GM06990 (cell line): ENCODE measurements around the gene PEX14.
A peak's percentile ranks its signal among the peaks of the same experiment; 100 is the strongest.

Experiments
- DNase-seq: peaks from one replicate; pipeline ENCODE4 v3.0.0-alpha.2; 2011; ENCODE audit not compliant: insufficient read length; ENCODE audit errors: extremely low read depth
- H3K27me3 ChIP-seq: replicated peaks from 2 replicates; pipeline ENCODE4 v1.6.0; 2011; ENCODE audit warnings: low read length; ENCODE audit not compliant: control insufficient read depth, insufficient read depth
- H3K36me3 ChIP-seq: 2 replicates; pipeline ENCODE4 v1.5.1; 2011; ENCODE audit warnings: low read length; ENCODE audit not compliant: control insufficient read depth, insufficient read depth
- H3K4me3 ChIP-seq: replicated peaks from 2 replicates; pipeline ENCODE4 v1.5.1; 2011; ENCODE audit warnings: low read depth, mild to moderate bottlenecking, control low read depth, low read length
- TF ChIP-seq, protein P1 (sequence below): IDR thresholded peaks from 2 replicates; pipeline ENCODE4 v1.5.1; 2011; ENCODE audit warnings: low read length, control low read depth, mild to moderate bottlenecking, inconsistent platforms; ENCODE audit not compliant: insufficient read depth, poor library complexity, severe bottlenecking

PEX14 gene

GRCh38 chr1:10484521-10484920 is 9.8 kb downstream of the PEX14 start:
- peaks cover 3% of the 10 kb centered on the region for H3K36me3 ChIP-seq
- DNase-seq = no peak
- no peak overlapping the region for H3K4me3 ChIP-seq
- TF ChIP-seq, protein P1, sequence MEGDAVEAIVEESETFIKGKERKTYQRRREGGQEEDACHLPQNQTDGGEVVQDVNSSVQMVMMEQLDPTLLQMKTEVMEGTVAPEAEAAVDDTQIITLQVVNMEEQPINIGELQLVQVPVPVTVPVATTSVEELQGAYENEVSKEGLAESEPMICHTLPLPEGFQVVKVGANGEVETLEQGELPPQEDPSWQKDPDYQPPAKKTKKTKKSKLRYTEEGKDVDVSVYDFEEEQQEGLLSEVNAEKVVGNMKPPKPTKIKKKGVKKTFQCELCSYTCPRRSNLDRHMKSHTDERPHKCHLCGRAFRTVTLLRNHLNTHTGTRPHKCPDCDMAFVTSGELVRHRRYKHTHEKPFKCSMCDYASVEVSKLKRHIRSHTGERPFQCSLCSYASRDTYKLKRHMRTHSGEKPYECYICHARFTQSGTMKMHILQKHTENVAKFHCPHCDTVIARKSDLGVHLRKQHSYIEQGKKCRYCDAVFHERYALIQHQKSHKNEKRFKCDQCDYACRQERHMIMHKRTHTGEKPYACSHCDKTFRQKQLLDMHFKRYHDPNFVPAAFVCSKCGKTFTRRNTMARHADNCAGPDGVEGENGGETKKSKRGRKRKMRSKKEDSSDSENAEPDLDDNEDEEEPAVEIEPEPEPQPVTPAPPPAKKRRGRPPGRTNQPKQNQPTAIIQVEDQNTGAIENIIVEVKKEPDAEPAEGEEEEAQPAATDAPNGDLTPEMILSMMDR = no peak
- H3K27me3 ChIP-seq = no peaks in the 10 kb centered on the region

GRCh38 chr1:10489291-10490055 is 14.7 kb downstream of the PEX14 start:
- peaks cover 3% of the 10 kb centered on the region for H3K36me3 ChIP-seq
- TF ChIP-seq, protein P1 = no peak
- H3K27me3 ChIP-seq = no peaks in the 10 kb centered on the region
- no peak for DNase-seq
- H3K4me3 ChIP-seq = no peak overlapping the region

GRCh38 chr1:10490286-10490970 is 15.7 kb downstream of the PEX14 start:
- TF ChIP-seq, protein P1 = no peak
- no peak for DNase-seq
- Histone ChIP-seq H3K4me3 (no peak overlapping the region), H3K27me3 (no peaks in the 10 kb centered on the region), H3K36me3 (no peaks in the 10 kb centered on the region)

DNA sequence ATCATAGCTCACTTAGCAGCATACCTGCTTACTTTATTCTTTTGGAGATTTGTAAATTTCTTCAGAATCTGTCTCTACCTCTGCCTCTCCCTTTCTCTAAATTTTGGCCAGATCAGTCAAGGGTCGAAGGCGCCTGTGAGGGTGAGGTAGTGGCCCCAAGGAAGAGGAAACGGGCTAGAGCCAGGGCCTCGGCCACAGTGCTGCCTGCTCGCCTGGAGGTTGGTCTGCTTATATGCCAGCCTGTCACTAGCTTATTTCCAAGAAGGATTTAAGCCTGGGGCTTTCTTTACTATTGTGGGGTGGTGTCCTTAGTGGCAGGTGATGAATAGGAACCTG is 19.6 kb downstream of the PEX14 start:
- TF ChIP-seq, protein P1 = no peak
- Histone ChIP-seq H3K4me3 (no peak overlapping the region), H3K27me3 (no peaks in the 10 kb centered on the region), H3K36me3 (peaks cover 4% of the 10 kb centered on the region; the same call in 1 of the 2 replicates)
- no peak for DNase-seq

DNA sequence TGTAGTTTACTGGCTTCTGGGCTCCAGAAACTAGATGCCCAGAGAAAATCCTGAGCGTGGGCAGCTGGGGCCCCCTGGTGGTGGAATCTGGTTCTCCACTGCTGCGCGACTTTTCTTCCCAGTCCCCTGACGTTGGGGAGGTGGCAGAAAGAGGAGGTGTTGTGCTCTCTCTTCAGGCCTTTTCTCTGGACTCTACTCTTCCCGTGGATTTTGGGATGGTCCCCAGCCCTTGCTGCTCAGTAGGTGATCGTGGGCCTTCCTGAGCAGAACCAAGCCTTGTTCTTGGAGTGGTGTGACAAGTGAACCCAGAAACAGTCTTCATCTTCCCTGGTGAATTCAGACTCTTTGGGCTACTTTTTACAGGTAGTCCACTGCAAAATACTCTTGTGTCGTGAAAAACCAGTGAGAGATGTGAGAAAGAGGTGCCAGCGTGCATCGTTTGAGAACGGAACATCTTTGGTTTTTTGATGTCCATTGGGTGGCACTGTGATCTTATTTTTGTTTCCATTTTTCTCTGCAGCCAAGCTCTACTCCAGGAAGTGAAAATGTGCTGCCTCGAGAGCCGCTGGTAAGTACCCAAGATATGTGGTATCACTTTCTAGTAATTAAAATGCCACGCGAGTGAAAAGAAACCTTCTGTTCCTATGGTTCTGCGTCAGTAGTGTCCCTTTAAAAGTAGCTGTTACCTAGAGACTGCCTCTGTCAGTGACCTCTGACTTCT is 20.2 kb downstream of the PEX14 start:
- TF ChIP-seq, protein P1 = peak; percentile 95
- DNase-seq = peak; percentile 69
- Histone ChIP-seq H3K36me3 (peaks cover 4% of the 10 kb centered on the region; the same call in 1 of the 2 replicates), H3K4me3 (peak overlapping the region; percentile 50), H3K27me3 (no peaks in the 10 kb centered on the region)
